CD4-positive, CD25-positive, alpha-beta regulatory T cell (primary cell): ENCODE measurements around the gene CSF1R. TPM values are rescaled to one million over a fixed set of nuclear protein-coding genes. Genes with fewer than 3 reads are reported as not detected.

Source experiments
- ATAC-seq, 2 donors: fragments of 150-1000 bp; cut with Tn5 transposase; one replicate each; pipeline ENCODE4 v1.10.0; 2021; ENCODE audit warnings: low read depth in 2 of 2, moderate number of reproducible peaks in 2 of 2, moderate library complexity in 1 of 2
- DNase-seq, 3 donors: peaks; one replicate each; pipeline versions ENCODE4 v3.0.0 to v3.0.0-alpha.2; 2012 to 2022; ENCODE audit warnings: mixed read lengths in 1 of 3
- H3K27ac ChIP-seq: one replicate; pipeline ENCODE4 v1.7.0; 2013; ENCODE audit warnings: mild to moderate bottlenecking, low read length; ENCODE audit not compliant: insufficient read depth, poor library complexity, severe bottlenecking
- H3K27me3 ChIP-seq: one replicate; pipeline ENCODE4 v1.7.0; 2013; ENCODE audit warnings: low read length; ENCODE audit not compliant: control insufficient read depth, insufficient read depth
- H3K36me3 ChIP-seq: one replicate; pipeline ENCODE4 v1.7.0; 2013; ENCODE audit warnings: mild to moderate bottlenecking, low read length, moderate library complexity; ENCODE audit not compliant: control insufficient read depth, insufficient read depth
- H3K4me1 ChIP-seq: 2 replicates; pipeline ENCODE4 v1.7.0; 2013; ENCODE audit warnings: mild to moderate bottlenecking, low read length; ENCODE audit not compliant: insufficient read depth, control insufficient read depth, poor library complexity, severe bottlenecking
- H3K4me3 ChIP-seq: one replicate; pipeline ENCODE4 v1.7.0; 2013; ENCODE audit warnings: low read depth, mild to moderate bottlenecking, low read length, moderate library complexity
- H3K9me3 ChIP-seq, 2 experiments: 1 replicate in 1 of 2; 2 replicates in 1 of 2; pipeline ENCODE4 v1.7.0; 2013; ENCODE audit warnings: low read length in 2 of 2, mild to moderate bottlenecking in 1 of 2, moderate library complexity in 1 of 2; ENCODE audit not compliant: control insufficient read depth in 2 of 2
- H3K27ac Mint-ChIP-seq, 3 donors: one replicate each; pipeline ENCODE4 v1.8.0; 2020 to 2022; ENCODE audit warnings: mild to moderate bottlenecking in 3 of 3, mixed read lengths in 3 of 3, moderate library complexity in 2 of 3
- H3K27me3 Mint-ChIP-seq: one replicate; pipeline ENCODE4 v1.8.0; 2022; ENCODE audit warnings: mild to moderate bottlenecking, mixed read lengths
- H3K36me3 Mint-ChIP-seq: one replicate; pipeline ENCODE4 v1.8.0; 2020; ENCODE audit warnings: mixed read lengths
- H3K4me1 Mint-ChIP-seq, 4 donors: one replicate each; pipeline ENCODE4 v1.8.0; 2020 to 2022; ENCODE audit warnings: mixed read lengths in 4 of 4, mild to moderate bottlenecking in 1 of 4
- H3K4me3 Mint-ChIP-seq, 4 donors: one replicate each; pipeline ENCODE4 v1.8.0; 2020 to 2022; ENCODE audit warnings: mild to moderate bottlenecking in 4 of 4, mixed read lengths in 4 of 4, moderate library complexity in 3 of 4
- H3K9me3 Mint-ChIP-seq, 7 donors: one replicate each; pipeline ENCODE4 v1.8.0; 2020 to 2022; ENCODE audit warnings: mixed read lengths in 7 of 7, mild to moderate bottlenecking in 3 of 7, moderate library complexity in 2 of 7
- polyA plus RNA-seq, 4 donors: library from polyadenylated mRNA; unstranded; fragments of 300-500 nt; fragmentation: Illumina TruSeq; gene quantifications; one replicate each; pipeline ENCODE4 v1.2.3, GENCODE V29; 2021
- total RNA-seq: library from RNA; stranded (reverse); gene quantifications from one replicate; pipeline ENCODE4 v1.2.3, GENCODE V29; 2022

The CSF1R gene
- total and polyA plus RNA-seq, 5 donors from 2014 or later: 0.60 to 1.2 (median 0.97) TPM; not detected in 1

GRCh38 chr5:150069672-150070627, 16.4 kb downstream of the CSF1R start:
- no peak overlapping the region for H3K4me3 Mint-ChIP-seq

GRCh38 chr5:150068961-150069645, 17.3 kb downstream of the CSF1R start:
- no peaks in the 10 kb centered on the region for H3K9me3 ChIP-seq
- H3K36me3 ChIP-seq: no peaks in the 10 kb centered on the region
- no peaks in the 10 kb centered on the region for H3K9me3 Mint-ChIP-seq
- no peak overlapping the region for H3K4me3 Mint-ChIP-seq
- H3K36me3 Mint-ChIP-seq: no peaks in the 10 kb centered on the region
- H3K27ac Mint-ChIP-seq: no peak overlapping the region
- H3K27ac ChIP-seq: no peak overlapping the region
- no peaks in the 10 kb centered on the region for H3K4me1 ChIP-seq
- H3K4me3 ChIP-seq: no peak overlapping the region
- H3K4me1 Mint-ChIP-seq: peaks cover 0 to 8% (median 1%) of the 10 kb centered on the region in 4 donors
- DNase-seq (no peak), ATAC-seq (no peak)
- H3K27me3 Mint-ChIP-seq: peaks cover 6% of the 10 kb centered on the region
- H3K27me3 ChIP-seq: no peaks in the 10 kb centered on the region

More at GRCh38 chr5:150069672-150070627, 16.4 kb downstream of the CSF1R start:
- Histone ChIP-seq H3K27me3 (no peaks in the 10 kb centered on the region), H3K9me3 (no peaks in the 10 kb centered on the region), H3K27ac (no peak overlapping the region), H3K4me1 (no peaks in the 10 kb centered on the region), H3K4me3 (no peak overlapping the region), H3K36me3 (no peaks in the 10 kb centered on the region)
- H3K36me3 Mint-ChIP-seq: no peaks in the 10 kb centered on the region
- H3K4me1 Mint-ChIP-seq: peaks cover 0 to 8% (median 1%) of the 10 kb centered on the region in 4 donors
- DNase-seq (no peak), ATAC-seq (no peak)
- no peaks in the 10 kb centered on the region for H3K9me3 Mint-ChIP-seq
- H3K27ac Mint-ChIP-seq: no peak overlapping the region
- H3K27me3 Mint-ChIP-seq: peaks cover 4% of the 10 kb centered on the region

- H3K36me3 ChIP-seq: no peaks in the 10 kb centered on the region
- no peak overlapping the region for H3K27ac ChIP-seq
- H3K9me3 ChIP-seq: no peaks in the 10 kb centered on the region
- no peak overlapping the region for H3K27ac Mint-ChIP-seq
- H3K4me3 Mint-ChIP-seq: no peak overlapping the region
- no peaks in the 10 kb centered on the region for H3K4me1 ChIP-seq
- H3K27me3 Mint-ChIP-seq: peaks cover 13% of the 10 kb centered on the region
- ATAC-seq (no peak), DNase-seq (no peak)
- no peaks in the 10 kb centered on the region for H3K9me3 Mint-ChIP-seq
- no peak overlapping the region for H3K4me3 ChIP-seq
- H3K27me3 ChIP-seq: no peaks in the 10 kb centered on the region
- peaks cover 0 to 8% (median 1%) of the 10 kb centered on the region in 4 donors for H3K4me1 Mint-ChIP-seq
- H3K36me3 Mint-ChIP-seq: no peaks in the 10 kb centered on the region
These were observed 17.9 kb downstream of the CSF1R start for GRCh38 chr5:150068472-150068871.

- Mint-ChIP-seq H3K27me3 (peaks cover 13% of the 10 kb centered on the region), H3K4me3 (no peak overlapping the region), H3K27ac (no peak overlapping the region), H3K4me1 (peaks cover 0 to 8% (median 1%) of the 10 kb centered on the region in 4 donors), H3K36me3 (no peaks in the 10 kb centered on the region), H3K9me3 (no peaks in the 10 kb centered on the region)
- DNase-seq (no peak), ATAC-seq (no peak)
- Histone ChIP-seq H3K9me3 (no peaks in the 10 kb centered on the region), H3K27ac (no peak overlapping the region), H3K27me3 (no peaks in the 10 kb centered on the region), H3K4me1 (no peaks in the 10 kb centered on the region), H3K4me3 (no peak overlapping the region), H3K36me3 (no peaks in the 10 kb centered on the region)
These were observed 18.3 kb downstream of the CSF1R start for GRCh38 chr5:150068071-150068470.

DNA sequence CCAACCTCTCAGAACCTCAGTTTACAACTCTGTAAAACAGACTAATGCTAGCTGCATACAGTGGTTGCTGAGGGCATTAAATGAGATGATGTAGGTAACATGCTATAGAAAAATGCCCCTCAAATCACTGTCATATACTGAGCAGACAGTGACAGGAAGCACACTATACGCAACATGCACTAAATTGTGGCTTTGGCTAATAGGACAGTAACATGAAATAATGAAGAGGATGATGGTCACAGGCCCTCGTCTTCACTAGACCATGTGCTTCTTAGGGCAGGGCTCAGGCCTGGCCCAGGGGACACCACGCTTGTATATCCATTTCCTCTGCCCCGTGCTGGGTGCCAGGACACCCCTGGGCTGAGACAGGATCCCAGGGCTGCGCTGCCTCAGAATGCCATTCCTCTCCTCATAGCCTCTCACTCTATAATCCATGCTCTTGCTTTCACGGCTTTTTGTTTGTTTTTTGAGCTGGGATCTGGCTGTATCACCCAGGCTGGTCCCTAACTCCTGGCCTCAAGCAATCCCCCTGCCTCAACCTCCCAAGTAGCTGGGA, 18.9 kb downstream of the CSF1R start:
- Mint-ChIP-seq H3K4me1 (peaks cover 0 to 8% (median 1%) of the 10 kb centered on the region in 4 donors), H3K27me3 (peaks cover 13% of the 10 kb centered on the region), H3K9me3 (no peaks in the 10 kb centered on the region), H3K27ac (no peak overlapping the region), H3K36me3 (no peaks in the 10 kb centered on the region), H3K4me3 (no peak overlapping the region)
- Histone ChIP-seq H3K9me3 (no peaks in the 10 kb centered on the region), H3K36me3 (no peaks in the 10 kb centered on the region), H3K4me1 (no peaks in the 10 kb centered on the region), H3K4me3 (no peak overlapping the region), H3K27ac (no peak overlapping the region), H3K27me3 (no peaks in the 10 kb centered on the region)
- ATAC-seq (no peak), DNase-seq (no peak)

DNA sequence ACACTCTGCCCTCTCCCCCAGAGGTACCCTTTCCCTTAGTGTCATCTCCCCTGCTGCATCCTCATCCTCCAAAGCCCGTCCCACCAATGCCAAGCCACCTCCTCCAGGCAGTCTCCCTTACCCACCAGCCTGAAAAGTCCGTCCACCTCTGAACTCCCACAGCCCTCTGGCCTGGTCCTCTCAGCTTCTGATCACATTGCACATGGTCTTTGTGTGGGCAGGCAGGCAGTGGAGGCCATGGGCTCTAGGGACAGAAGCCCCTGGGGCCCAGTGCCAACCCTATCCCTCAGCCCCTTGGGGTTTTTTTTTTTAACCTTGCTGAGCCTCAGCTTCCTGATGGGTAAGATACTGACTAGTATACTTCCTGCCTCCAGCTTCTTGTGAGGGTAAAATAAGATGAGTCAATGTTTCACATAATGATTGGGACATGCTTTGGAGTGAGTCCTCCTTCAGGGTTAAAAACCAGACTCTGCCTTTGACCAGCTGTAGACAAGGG, 19.4 kb downstream of the CSF1R start:
- no peaks in the 10 kb centered on the region for H3K9me3 ChIP-seq
- H3K4me3 Mint-ChIP-seq: no peak overlapping the region
- ATAC-seq (peak in 1 of 2 donors; percentile 23), DNase-seq (peak in 1 of 3 donors; percentile 11)
- no peak overlapping the region for H3K4me3 ChIP-seq
- H3K27ac Mint-ChIP-seq: no peak overlapping the region
- no peaks in the 10 kb centered on the region for H3K9me3 Mint-ChIP-seq
- H3K27ac ChIP-seq: no peak overlapping the region
- peaks cover 0 to 8% (median 1%) of the 10 kb centered on the region in 4 donors for H3K4me1 Mint-ChIP-seq
- H3K27me3 ChIP-seq: no peaks in the 10 kb centered on the region
- no peaks in the 10 kb centered on the region for H3K36me3 ChIP-seq
- no peaks in the 10 kb centered on the region for H3K36me3 Mint-ChIP-seq
- H3K4me1 ChIP-seq: no peaks in the 10 kb centered on the region
- H3K27me3 Mint-ChIP-seq: peaks cover 13% of the 10 kb centered on the region

GRCh38 chr5:150066436-150066835, 19.9 kb downstream of the CSF1R start:
- ATAC-seq (no peak), DNase-seq (no peak)
- Mint-ChIP-seq H3K27ac (no peak overlapping the region), H3K27me3 (peaks cover 13% of the 10 kb centered on the region), H3K9me3 (no peaks in the 10 kb centered on the region), H3K4me1 (peaks cover 0 to 8% (median 1%) of the 10 kb centered on the region in 4 donors), H3K36me3 (no peaks in the 10 kb centered on the region), H3K4me3 (no peak overlapping the region)
- no peak overlapping the region for H3K4me3 ChIP-seq
- no peaks in the 10 kb centered on the region for H3K27me3 ChIP-seq
- no peaks in the 10 kb centered on the region for H3K9me3 ChIP-seq
- H3K4me1 ChIP-seq: no peaks in the 10 kb centered on the region
- H3K27ac ChIP-seq: no peak overlapping the region
- H3K36me3 ChIP-seq: no peaks in the 10 kb centered on the region
